ENCODE results near the gene DVL1. TPM values are rescaled to one million over a fixed set of nuclear protein-coding genes. Genes with fewer than 3 reads are reported as not detected.
A peak's percentile ranks its signal among the peaks of the same experiment; 100 is the strongest.

DVL1 gene
- total RNA-seq, 1 donor from 2014 or later: 66.0 TPM

GRCh38 chr1:1325288-1326074 lies 23.7 kb downstream of the DVL1 start:
- peaks cover 27% of the 10 kb centered on the region for H3K4me1 ChIP-seq
- no peak for ATAC-seq

GRCh38 chr1:1324524-1325287 lies 24.5 kb downstream of the DVL1 start, which contains the start of the genes CPTP and INTS11:
CPTP (plus strand) TSS chr1:1324802; CDS start chr1:1326911, 2,109 bp downstream.
INTS11 (minus strand) TSS chr1:1324660; CDS start chr1:1324608, 52 bp downstream.
- H3K36me3 ChIP-seq: peaks cover 21% of the 10 kb centered on the region
- peak within 1 kb of the TSS; percentile 98 for H3K4me3 ChIP-seq
- H3K4me1 ChIP-seq: peaks cover 27% of the 10 kb centered on the region
- H3K9me3 ChIP-seq: no peaks in the 10 kb centered on the region
- peak; percentile 92 for ATAC-seq
- H3K27ac ChIP-seq: peak within 1 kb of the TSS; percentile 91
- DNase-seq: peak; percentile 97
- intact Hi-C loops (cut with DNase I): no loop called here
- H3K27me3 ChIP-seq: no peaks in the 10 kb centered on the region
- no peak for TF ChIP-seq CTCF (IDR thresholded peaks at IDR 0.05)

More at GRCh38 chr1:1325288-1326074, 23.7 kb downstream of the DVL1 start:
- Histone ChIP-seq H3K36me3 (peaks cover 17% of the 10 kb centered on the region), H3K27me3 (no peaks in the 10 kb centered on the region), H3K9me3 (no peaks in the 10 kb centered on the region), H3K27ac (peak overlapping the region; percentile 91), H3K4me3 (peak overlapping the region; percentile 98)
- TF ChIP-seq CTCF (IDR thresholded peaks at IDR 0.05): no peak
- DNase-seq: no peak
- intact Hi-C loops (cut with DNase I): no loop called here

- peak overlapping the region; percentile 91 for H3K27ac ChIP-seq
- DNase-seq (no peak), ATAC-seq (no peak)
- no peak for TF ChIP-seq CTCF (IDR thresholded peaks at IDR 0.05)
- H3K4me3 ChIP-seq: peak overlapping the region; percentile 98
- peaks cover 25% of the 10 kb centered on the region for H3K36me3 ChIP-seq
- H3K27me3 ChIP-seq: no peaks in the 10 kb centered on the region
- peaks cover 27% of the 10 kb centered on the region for H3K4me1 ChIP-seq
- intact Hi-C loops (cut with DNase I): no loop called here
- no peaks in the 10 kb centered on the region for H3K9me3 ChIP-seq
Observed at GRCh38 chr1:1324084-1324523, 25.1 kb downstream of the DVL1 start.

- H3K4me3 ChIP-seq: no peak overlapping the region
- DNase-seq (no peak), ATAC-seq (no peak)
- H3K9me3 ChIP-seq: no peaks in the 10 kb centered on the region
- no peak for TF ChIP-seq CTCF (IDR thresholded peaks at IDR 0.05)
- H3K4me1 ChIP-seq: peaks cover 27% of the 10 kb centered on the region
- intact Hi-C loops (cut with DNase I): no loop called here
- no peaks in the 10 kb centered on the region for H3K27me3 ChIP-seq
- peaks cover 22% of the 10 kb centered on the region for H3K36me3 ChIP-seq
- H3K27ac ChIP-seq: no peak overlapping the region
Observed at GRCh38 chr1:1322952-1323351, 26.3 kb downstream of the DVL1 start.

GRCh38 chr1:1322418-1322817 lies 26.8 kb downstream of the DVL1 start:
- intact Hi-C loops (cut with DNase I): no loop called here
- peaks cover 32% of the 10 kb centered on the region for H3K4me1 ChIP-seq
- ATAC-seq (no peak), DNase-seq (no peak)
- H3K9me3 ChIP-seq: no peaks in the 10 kb centered on the region
- no peak for TF ChIP-seq CTCF (IDR thresholded peaks at IDR 0.05)
- peaks cover 21% of the 10 kb centered on the region for H3K36me3 ChIP-seq
- no peak overlapping the region for H3K27ac ChIP-seq
- H3K4me3 ChIP-seq: no peak overlapping the region
- no peaks in the 10 kb centered on the region for H3K27me3 ChIP-seq

Measured in upper lobe of right lung (tissue), 1 donor.